Ovary (tissue), 9 donors: ENCODE measurements around the gene CENPB. TPM values are rescaled to one million over a fixed set of nuclear protein-coding genes. Genes with fewer than 3 reads are reported as not detected.

Source experiments
- DNase-seq, 5 donors: peaks; one replicate each; pipeline ENCODE4 v3.0.0-alpha.2; 2019 to 2020
- H3K27ac ChIP-seq, 2 donors: fragments of 200-600 bp; one replicate each; pipeline versions ENCODE4 v1.5.1 to v1.8.0; 2019 to 2022
- H3K27me3 ChIP-seq: fragments of 200-600 bp; one replicate; pipeline ENCODE4 v1.8.0; 2022
- H3K36me3 ChIP-seq: fragments of 200-600 bp; sonication (generic); one replicate; pipeline ENCODE4 v1.5.1; 2019
- H3K4me1 ChIP-seq: one replicate; pipeline ENCODE4 v1.8.1; 2013; ENCODE audit warnings: mild to moderate bottlenecking, moderate library complexity; ENCODE audit not compliant: insufficient read depth
- H3K4me3 ChIP-seq: fragments of 200-600 bp; sonication (generic); one replicate; pipeline ENCODE4 v1.5.1; 2017
- H3K9me3 ChIP-seq, 2 donors: fragments of 200-600 bp in 1 of 2; sonication (generic) in 1 of 2; one replicate each; pipeline versions ENCODE4 v1.5.1 to v1.8.1; 2013 to 2019; ENCODE audit warnings: mild to moderate bottlenecking in 1 of 2, moderate library complexity in 1 of 2
- CTCF ChIP-seq, 3 donors: fragments of 450-650 bp in 2 of 3; fragments of 200-600 bp in 1 of 3; IDR thresholded peaks; one replicate each; pipeline versions ENCODE4 v1.5.1 to v1.8.0; 2016 to 2022; ENCODE audit warnings: antibody characterized with exemption in 3 of 3, mild to moderate bottlenecking in 1 of 3
- EP300 ChIP-seq: sonication (generic); formaldehyde crosslinking; IDR thresholded peaks from one replicate; pipeline ENCODE4 v1.6.1; 2017; ENCODE audit warnings: antibody characterized with exemption
- POLR2A ChIP-seq: fragments of 450-650 bp; IDR thresholded peaks from one replicate; pipeline ENCODE4 v1.6.1; 2017; ENCODE audit warnings: antibody characterized with exemption, mild to moderate bottlenecking, moderate library complexity
- WGBS, 3 donors: extraction: QIAGEN DNeasy Blood & Tissue Kit in 1 of 3; methylation state at CpG; one replicate each; pipeline versions ENCODE4 v1.1.5 to v1.1.7; 2013 to 2017; 5-methylcytosine and 5-hydroxymethylcytosine counted together
- intact Hi-C, 4 donors: fragments of 100-400 bp; cut with DNase I; formaldehyde crosslinking; loops; one replicate each; pipeline versions ENCODE4 v1.11.0 to v1.15.1; 2022 to 2023
- polyA plus RNA-seq, 2 donors: library from polyadenylated mRNA; stranded (reverse); fragments of 200-250 nt in 1 of 2; fragments of 350-450 nt in 1 of 2; fragmentation: Illumina TruSeq in 1 of 2; extraction: RNeasy Lipid Tissue Mini Kit (QIAGEN cat#74804) in 1 of 2; gene quantifications; one replicate each; pipeline ENCODE4 v1.2.3, GENCODE V29; 2013 to 2014
- total RNA-seq, 7 donors: library from RNA; depleted of rRNA in 2 of 7; stranded (reverse); fragments of >200 nt in 2 of 7; fragmentation: NEBNext Ultra II Directional in 3 of 7; extraction: Animal tissue kit (Norgen Biotek cat#: 25700) in 3 of 7; gene quantifications; one replicate each; pipeline versions ENCODE4 v1.1.0 to v1.2.4, GENCODE V29; 2016 to 2023
- donor health status: DM: no; HTN: no; CAD: no; lungs with moderate emphysema.
- donor health status: DM: no; HTN: no; CAD: no.
- donor health status: Bipolar disorder and iron deficiency.
- donor health status: DM: yes; HTN: yes; CAD: no.
- donor health status: DM: no; HTN: no; CAD: no.
- donor health status: DM: yes; HTN: yes; CAD: no.

Gene CENPB
- total and polyA plus RNA-seq, 9 donors, result 15.4 to 119 (median 95.1) TPM

- H3K27me3 ChIP-seq, result no peaks in the 10 kb centered on the region
- H3K36me3 ChIP-seq, result no peaks in the 10 kb centered on the region
- H3K9me3 ChIP-seq, result no peaks in the 10 kb centered on the region
- H3K4me3 ChIP-seq, result no peak overlapping the region
- WGBS, 3 donors, result 92 to 94% (median 93%) methylated on average over 9 of the region's 9 CpGs
- no peak for TF ChIP-seq EP300
- no peak for TF ChIP-seq CTCF (IDR thresholded peaks at IDR 0.05)
- no peak for TF ChIP-seq POLR2A
- DNase-seq, result no peak
- H3K27ac ChIP-seq, result peak overlapping the region; percentile 43 to 95
- intact Hi-C loops, result no loop called here
- peaks cover 14% of the 10 kb centered on the region for H3K4me1 ChIP-seq
Observed at GRCh38 chr20:3812259-3812681, 25.7 kb upstream of the CENPB start.

- TF ChIP-seq EP300 (peak; percentile 93), POLR2A (peak; percentile 79), CTCF (IDR thresholded peaks at IDR 0.05) (peak in 1 of 3 donors; percentile 17)
- peak overlapping the region; percentile 27 for H3K4me3 ChIP-seq
- 1 to 2% (median 1%) methylated on average over 20 of the region's 20 CpGs for WGBS, 3 donors
- no peaks in the 10 kb centered on the region for H3K36me3 ChIP-seq
- intact Hi-C loops, result no loop called here
- DNase-seq, result peak; percentile 99 to 100 (median 100)
- H3K27ac ChIP-seq, result peak overlapping the region; percentile 43 to 95
- peaks cover 19% of the 10 kb centered on the region for H3K4me1 ChIP-seq
- no peaks in the 10 kb centered on the region for H3K9me3 ChIP-seq
- no peaks in the 10 kb centered on the region for H3K27me3 ChIP-seq
Observed at GRCh38 chr20:3811467-3812258, 25.1 kb upstream of the CENPB start.

GRCh38 chr20:3808544-3808943, 22.0 kb upstream of the CENPB start:
- H3K27me3 ChIP-seq, result no peaks in the 10 kb centered on the region
- peak overlapping the region; percentile 92 to 94 for H3K27ac ChIP-seq
- H3K4me1 ChIP-seq, result peaks cover 24% of the 10 kb centered on the region
- H3K36me3 ChIP-seq, result no peaks in the 10 kb centered on the region
- 78 to 87% (median 82%) methylated on average over 3 of the region's 3 CpGs for WGBS, 3 donors
- TF ChIP-seq POLR2A (no peak), CTCF (IDR thresholded peaks at IDR 0.05) (no peak), EP300 (no peak)
- no peak overlapping the region for H3K4me3 ChIP-seq
- DNase-seq, result no peak
- H3K9me3 ChIP-seq, result no peaks in the 10 kb centered on the region
- intact Hi-C loops, result no loop called here

- TF ChIP-seq CTCF (IDR thresholded peaks at IDR 0.05) (no peak), EP300 (no peak), POLR2A (no peak)
Observed at GRCh38 chr20:3804781-3805180, 18.2 kb upstream of the CENPB start.

More at GRCh38 chr20:3804781-3805180, 18.2 kb upstream of the CENPB start:
- DNase-seq, result peak in 1 of 5 donors; percentile 34
- Histone ChIP-seq H3K27ac (peak overlapping the region; percentile 58 to 94), H3K4me1 (peaks cover 16% of the 10 kb centered on the region), H3K9me3 (no peaks in the 10 kb centered on the region), H3K4me3 (no peak overlapping the region), H3K27me3 (no peaks in the 10 kb centered on the region), H3K36me3 (no peaks in the 10 kb centered on the region)
- WGBS, 3 donors, result 85 to 89% (median 86%) methylated on average over 11 of the region's 11 CpGs
- intact Hi-C loops, result no loop called here
